ENCODE measurements around the gene MPP1. TPM values are rescaled to one million over a fixed set of nuclear protein-coding genes. Genes with fewer than 3 reads are reported as not detected.
A peak's percentile ranks its signal among the peaks of the same experiment; 100 is the strongest.

Gene MPP1
- total RNA-seq (10 to 100 TPM; 23.2 to 76.7 (median 31.9) TPM), polyA plus RNA-seq (10 to 100 TPM; 34.8 to 39.8 TPM), total RNA-seq (17.8 reads per million, percentile 48 among the genes with 10 or more reads in this experiment)

- POLR2A ChIA-PET, result interaction anchor here (0.9 to 2.1 kb wide), 2 partner anchors 22 to 43 kb away, joined by 3 to 15 read pairs; partner anchors contain the start of gene DKC1
- no peaks in the 10 kb centered on the region for H3K9me3 ChIP-seq (ENCODE audit: control insufficient read depth in 2 of 3, low read length in 3 of 3)
Observed at GRCh38 chrX:154804957-154805695, at the start of gene MPP1. Gene MPP1 (minus strand): TSS chrX:154805485. CDS start chrX:154805373, 112 bp downstream.

GRCh38 chrX:154850957-154851611 lies 45.8 kb upstream of the MPP1 start:
- Histone ChIP-seq H3K36me3 (ENCODE audit: control insufficient read depth in 2 of 3, insufficient read depth in 3 of 3, low read length in 3 of 3) (no peaks in the 10 kb centered on the region), H3K27me3 (ENCODE audit: control insufficient read depth in 2 of 2, insufficient read depth in 2 of 2, low read length in 2 of 2) (no peaks in the 10 kb centered on the region), H3K9me3 (ENCODE audit: control insufficient read depth in 2 of 3, low read length in 3 of 3) (no peaks in the 10 kb centered on the region), H3K4me1 (ENCODE audit: control insufficient read depth in 2 of 2, insufficient read depth in 2 of 2, low read length in 2 of 2) (no peaks in the 10 kb centered on the region), H3K27ac (ENCODE audit: low read depth, low read length) (no peak overlapping the region), H3K4me3 (ENCODE audit: low read length) (no peak overlapping the region)
- ChIA-PET CTCF (no interaction called here), POLR2A (no interaction called here)
- DNase-seq, result no peak
- peaks cover 0 to under 1% (median 0%) of the 10 kb centered on the region in 5 donors for H3K27me3 Mint-ChIP-seq
- intact Hi-C loops (cut with micrococcal nuclease), result no loop called here
- H3K27ac Mint-ChIP-seq, result no peak overlapping the region
- H3K4me1 Mint-ChIP-seq, result no peaks in the 10 kb centered on the region
- peaks cover 0 to 1% (median 0%) of the 10 kb centered on the region in 11 donors for H3K9me3 Mint-ChIP-seq
- no peak for ATAC-seq
- no peak overlapping the region for H3K4me3 Mint-ChIP-seq
- peaks cover 0 to 10% (median 4%) of the 10 kb centered on the region in 5 donors for H3K36me3 Mint-ChIP-seq

More at GRCh38 chrX:154804957-154805695, at the start of gene MPP1:
- Histone ChIP-seq H3K36me3 (ENCODE audit: control insufficient read depth in 2 of 3, insufficient read depth in 3 of 3, low read length in 3 of 3) (no peaks in the 10 kb centered on the region), H3K27me3 (ENCODE audit: control insufficient read depth in 2 of 2, insufficient read depth in 2 of 2, low read length in 2 of 2) (no peaks in the 10 kb centered on the region), H3K27ac (ENCODE audit: low read depth, low read length) (peak within 1 kb of the TSS; percentile 74), H3K4me3 (ENCODE audit: low read length) (peak within 1 kb of the TSS; percentile 55), H3K4me1 (ENCODE audit: control insufficient read depth in 2 of 2, insufficient read depth in 2 of 2, low read length in 2 of 2) (peaks cover 0 to 27% of the 10 kb centered on the region in 2 donors)
- intact Hi-C loops (cut with micrococcal nuclease), result loop anchor here (1.0 to 10.0 kb wide), 4 partner anchors 37 to 810 kb away; partner anchors contain the start of genes DKC1 (in 2 of the 2), FUNDC2 (in 1 of the 2), SPRY3 (in 1 of the 2) and TMLHE (in 1 of the 2)
- peak; percentile 61 to 79 (median 74) for DNase-seq
- Mint-ChIP-seq H3K27me3 (no peaks in the 10 kb centered on the region), H3K9me3 (peaks cover 0 to 3% (median 0%) of the 10 kb centered on the region in 11 donors), H3K4me3 (peak within 1 kb of the TSS; percentile 80 to 91 (median 84)), H3K4me1 (peaks cover 8 to 46% (median 42%) of the 10 kb centered on the region in 7 donors), H3K36me3 (peaks cover 0 to 3% (median 0%) of the 10 kb centered on the region in 5 donors), H3K27ac (peak within 1 kb of the TSS; percentile 53 to 82 (median 73))
- peak; percentile 99 for ATAC-seq
- CTCF ChIA-PET, result no interaction called here

DNA sequence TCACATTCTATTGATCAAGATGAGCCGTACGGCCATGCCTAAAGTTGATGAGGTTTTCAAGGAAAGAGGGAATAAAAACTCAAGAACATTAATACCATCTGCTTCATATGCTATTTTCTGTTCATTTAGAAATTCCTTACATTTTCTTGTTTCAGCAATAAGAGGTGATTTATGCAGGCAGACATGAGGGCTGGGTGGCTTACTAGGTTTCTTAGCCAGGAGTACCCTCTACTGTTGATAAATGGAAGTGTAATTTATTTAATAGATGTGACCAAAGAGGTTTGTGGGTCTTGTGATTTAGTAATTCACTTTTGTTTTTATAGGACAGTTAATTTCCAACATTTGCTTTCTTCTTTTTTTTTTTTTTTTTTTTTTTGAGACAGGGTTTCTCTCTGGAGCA lies 35.6 kb upstream of the MPP1 start:
- intact Hi-C loops (cut with micrococcal nuclease), result loop anchor here (1.0 to 5.0 kb wide), 5 partner anchors 39 to 126 kb away; no protein-coding TSS in a partner anchor
- ATAC-seq (peak; percentile 69), DNase-seq (peak in 7 of 9 donors; percentile 2 to 50 (median 34))
- no peaks in the 10 kb centered on the region for H3K27me3 ChIP-seq (ENCODE audit: control insufficient read depth in 2 of 2, insufficient read depth in 2 of 2, low read length in 2 of 2)
- Mint-ChIP-seq H3K27ac (no peak overlapping the region), H3K9me3 (peaks cover 0 to 2% (median 0%) of the 10 kb centered on the region in 11 donors), H3K4me1 (peaks cover 0 to 11% (median 0%) of the 10 kb centered on the region in 7 donors), H3K36me3 (no peaks in the 10 kb centered on the region), H3K27me3 (peaks cover 0 to 6% (median 0%) of the 10 kb centered on the region in 5 donors), H3K4me3 (no peak overlapping the region)
- H3K4me1 ChIP-seq (ENCODE audit: control insufficient read depth in 2 of 2, insufficient read depth in 2 of 2, low read length in 2 of 2), result no peaks in the 10 kb centered on the region
- H3K9me3 ChIP-seq (ENCODE audit: control insufficient read depth in 2 of 3, low read length in 3 of 3), result no peaks in the 10 kb centered on the region
- no peaks in the 10 kb centered on the region for H3K36me3 ChIP-seq (ENCODE audit: control insufficient read depth in 2 of 3, insufficient read depth in 3 of 3, low read length in 3 of 3)
- ChIA-PET POLR2A (no interaction called here), CTCF (interaction anchor here (0.7 to 1.0 kb wide), 2 partner anchors 13 to 231 kb away, joined by 3 read pairs; no protein-coding TSS in a partner anchor)
- no peak overlapping the region for H3K27ac ChIP-seq (ENCODE audit: low read depth, low read length)
- no peak overlapping the region for H3K4me3 ChIP-seq (ENCODE audit: low read length)

- peaks cover 0 to 4% (median 0%) of the 10 kb centered on the region in 5 donors for H3K27me3 Mint-ChIP-seq
- CTCF ChIA-PET, result no interaction called here
- no peaks in the 10 kb centered on the region for H3K36me3 ChIP-seq (ENCODE audit: control insufficient read depth in 2 of 3, insufficient read depth in 3 of 3, low read length in 3 of 3)
- H3K4me3 ChIP-seq (ENCODE audit: low read length), result no peak overlapping the region
- intact Hi-C loops (cut with micrococcal nuclease), result no loop called here
- H3K27ac ChIP-seq (ENCODE audit: low read depth, low read length), result no peak overlapping the region
- no peaks in the 10 kb centered on the region for H3K27me3 ChIP-seq (ENCODE audit: control insufficient read depth in 2 of 2, insufficient read depth in 2 of 2, low read length in 2 of 2)
- H3K9me3 ChIP-seq (ENCODE audit: control insufficient read depth in 2 of 3, low read length in 3 of 3), result no peaks in the 10 kb centered on the region
- POLR2A ChIA-PET, result no interaction called here
- H3K27ac Mint-ChIP-seq, result no peak overlapping the region
- DNase-seq (no peak), ATAC-seq (no peak)
- no peaks in the 10 kb centered on the region for H3K4me1 ChIP-seq (ENCODE audit: control insufficient read depth in 2 of 2, insufficient read depth in 2 of 2, low read length in 2 of 2)
- no peaks in the 10 kb centered on the region for H3K36me3 Mint-ChIP-seq
- peaks cover 0 to 2% (median 0%) of the 10 kb centered on the region in 11 donors for H3K9me3 Mint-ChIP-seq
- peaks cover 0 to 16% (median 0%) of the 10 kb centered on the region in 7 donors for H3K4me1 Mint-ChIP-seq
- no peak overlapping the region for H3K4me3 Mint-ChIP-seq
Observed at GRCh38 chrX:154836163-154836562, 30.9 kb upstream of the MPP1 start.

DNA sequence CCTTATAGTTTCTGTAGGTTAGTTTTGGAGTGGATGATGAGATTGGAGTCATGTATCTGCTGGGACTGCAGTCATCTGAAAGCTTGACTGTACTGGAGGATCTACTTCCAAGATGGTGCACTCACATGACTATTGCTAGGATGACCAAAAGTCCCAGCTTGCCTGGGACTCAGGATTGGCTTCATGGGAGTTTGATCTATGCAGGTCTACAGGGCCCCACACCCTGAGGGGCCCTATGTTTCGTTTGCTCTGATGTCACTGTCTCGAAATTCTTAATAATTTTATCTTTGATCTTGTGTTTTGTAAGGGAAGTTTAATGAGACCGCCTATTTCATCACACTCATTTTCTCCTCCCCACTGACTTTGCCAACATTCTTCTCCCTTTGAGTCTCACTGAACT lies 29.3 kb upstream of the MPP1 start, which contains the start of gene SMIM9:
Gene SMIM9, minus strand, starts transcription at position 101 of the 400 bp plus-strand sequence. CDS start 3,806 bp downstream, outside the sequence.
- no peak for DNase-seq
- ChIA-PET POLR2A (interaction anchor here (0.8 to 0.9 kb wide), 2 partner anchors 83 to 142 kb away, joined by 3 read pairs; partner anchors contain the start of gene GAB3), CTCF (interaction anchor here (1.5 kb wide), 1 partner anchor 86 kb away, joined by 3 read pairs; no protein-coding TSS in a partner anchor)
- intact Hi-C loops (cut with micrococcal nuclease), result no loop called here
- Mint-ChIP-seq H3K4me3 (no peak within 1 kb of the TSS), H3K36me3 (peaks cover 0 to 1% (median 0%) of the 10 kb centered on the region in 5 donors), H3K27me3 (peaks cover 0 to 4% (median 0%) of the 10 kb centered on the region in 5 donors), H3K27ac (no peak within 1 kb of the TSS), H3K9me3 (peaks cover 0 to 2% (median 0%) of the 10 kb centered on the region in 11 donors), H3K4me1 (peaks cover 0 to 21% (median 0%) of the 10 kb centered on the region in 7 donors)
- H3K4me3 ChIP-seq (ENCODE audit: low read length), result no peak within 1 kb of the TSS
- H3K27ac ChIP-seq (ENCODE audit: low read depth, low read length), result no peak within 1 kb of the TSS
- no peaks in the 10 kb centered on the region for H3K27me3 ChIP-seq (ENCODE audit: control insufficient read depth in 2 of 2, insufficient read depth in 2 of 2, low read length in 2 of 2)
- no peaks in the 10 kb centered on the region for H3K4me1 ChIP-seq (ENCODE audit: control insufficient read depth in 2 of 2, insufficient read depth in 2 of 2, low read length in 2 of 2)
- no peaks in the 10 kb centered on the region for H3K36me3 ChIP-seq (ENCODE audit: control insufficient read depth in 2 of 3, insufficient read depth in 3 of 3, low read length in 3 of 3)
- no peaks in the 10 kb centered on the region for H3K9me3 ChIP-seq (ENCODE audit: control insufficient read depth in 2 of 3, low read length in 3 of 3)
- no peak for ATAC-seq

GRCh38 chrX:154833746-154834274 lies 28.5 kb upstream of the MPP1 start:
- DNase-seq (no peak), ATAC-seq (no peak)
- peaks cover 0 to 1% (median 0%) of the 10 kb centered on the region in 5 donors for H3K36me3 Mint-ChIP-seq
- CTCF ChIA-PET, result interaction anchor here (1.5 kb wide), 1 partner anchor 85 kb away, joined by 3 read pairs; no protein-coding TSS in a partner anchor
- Histone ChIP-seq H3K4me3 (ENCODE audit: low read length) (no peak overlapping the region), H3K9me3 (ENCODE audit: control insufficient read depth in 2 of 3, low read length in 3 of 3) (no peaks in the 10 kb centered on the region), H3K27ac (ENCODE audit: low read depth, low read length) (no peak overlapping the region), H3K27me3 (ENCODE audit: control insufficient read depth in 2 of 2, insufficient read depth in 2 of 2, low read length in 2 of 2) (no peaks in the 10 kb centered on the region), H3K36me3 (ENCODE audit: control insufficient read depth in 2 of 3, insufficient read depth in 3 of 3, low read length in 3 of 3) (no peaks in the 10 kb centered on the region), H3K4me1 (ENCODE audit: control insufficient read depth in 2 of 2, insufficient read depth in 2 of 2, low read length in 2 of 2) (no peaks in the 10 kb centered on the region)
- peaks cover 0 to 2% (median 0%) of the 10 kb centered on the region in 11 donors for H3K9me3 Mint-ChIP-seq
- POLR2A ChIA-PET, result interaction anchor here (0.8 to 0.9 kb wide), 2 partner anchors 83 to 141 kb away, joined by 3 read pairs; partner anchors contain the start of gene GAB3
- H3K4me3 Mint-ChIP-seq, result no peak overlapping the region
- peaks cover 0 to 22% (median 0%) of the 10 kb centered on the region in 7 donors for H3K4me1 Mint-ChIP-seq
- peaks cover 0 to 4% (median 0%) of the 10 kb centered on the region in 5 donors for H3K27me3 Mint-ChIP-seq
- intact Hi-C loops (cut with micrococcal nuclease), result no loop called here
- no peak overlapping the region for H3K27ac Mint-ChIP-seq
